WTC11 (cell line): ENCODE data around the gene DHCR7. TPM values are rescaled to one million over a fixed set of nuclear protein-coding genes. Genes with fewer than 3 reads are reported as not detected.

ENCODE experiments used
- ATAC-seq: fragments of 200-7000 bp; cut with Tn5 transposase; 2 replicates; pipeline ENCODE4 v1.10.0; 2021; ENCODE audit warnings: mild to moderate bottlenecking, moderate library complexity
- CTCF ChIA-PET: fragments of 300-600 bp; sonication (Branson Sonifier 250); formaldehyde crosslinking; loops from one replicate; lab custom pipeline; 2021; ENCODE audit warnings: antibody characterized with exemption; lab: Charles Lee
- POLR2A ChIA-PET: fragments of 350-600 bp; sonication (Branson Sonifier 250); formaldehyde crosslinking; loops from one replicate; lab custom pipeline; 2021; ENCODE audit warnings: antibody characterized with exemption; lab: Charles Lee
- DNase-seq: peaks from one replicate; pipeline ENCODE4 v3.0.0; 2021; ENCODE audit warnings: low spot score
- H3K27ac Mint-ChIP-seq: 2 replicates; pipeline ENCODE4 v1.8.0; 2021; ENCODE audit warnings: mixed read lengths
- H3K27me3 Mint-ChIP-seq: 2 replicates; pipeline ENCODE4 v1.8.0; 2021; ENCODE audit warnings: low read depth, mild to moderate bottlenecking, moderate library complexity, mixed read lengths
- H3K36me3 Mint-ChIP-seq: 2 replicates; pipeline ENCODE4 v1.8.0; 2021; ENCODE audit warnings: mixed read lengths
- H3K4me1 Mint-ChIP-seq: 2 replicates; pipeline ENCODE4 v1.8.0; 2022; ENCODE audit warnings: mixed read lengths
- H3K4me3 Mint-ChIP-seq: 2 replicates; pipeline ENCODE4 v1.8.0; 2021; ENCODE audit warnings: mild to moderate bottlenecking, moderate library complexity, mixed read lengths
- H3K9me3 Mint-ChIP-seq: 2 replicates; pipeline ENCODE4 v1.8.0; 2021; ENCODE audit warnings: mixed read lengths
- ATF1 ChIP-seq: sonication (generic); formaldehyde crosslinking; IDR thresholded peaks from 2 replicates; pipeline ENCODE4 v1.8.1; 2023; ENCODE audit warnings: mild to moderate bottlenecking, moderate library complexity, missing genetic modification reagents
- ATF3 ChIP-seq: sonication (generic); formaldehyde crosslinking; conservative IDR thresholded peaks from 2 replicates; pipeline ENCODE4 v1.8.1; 2022; ENCODE audit warnings: mild to moderate bottlenecking, missing genetic modification reagents
- CBFB ChIP-seq: sonication (generic); formaldehyde crosslinking; IDR thresholded peaks from 2 replicates; pipeline ENCODE4 v1.8.1; 2022; ENCODE audit warnings: mild to moderate bottlenecking, low read depth, missing genetic modification reagents
- CREM ChIP-seq: sonication (generic); formaldehyde crosslinking; IDR thresholded peaks from 2 replicates; pipeline ENCODE4 v1.8.1; 2022; ENCODE audit warnings: mild to moderate bottlenecking, missing genetic modification reagents, moderate library complexity
- E2F1 ChIP-seq: sonication (generic); formaldehyde crosslinking; IDR thresholded peaks from 2 replicates; pipeline ENCODE4 v1.8.0; 2022; ENCODE audit warnings: mild to moderate bottlenecking, missing genetic modification reagents
- GRHL2 ChIP-seq: fragments of 250-450 bp; sonication (Bioruptor Pico); IDR thresholded peaks from 2 replicates; pipeline ENCODE4 v1.8.0; 2022; ENCODE audit warnings: mild to moderate bottlenecking, moderate library complexity; ENCODE audit not compliant: insufficient replicate concordance, severe bottlenecking
- GTF2I ChIP-seq: fragments of 250-450 bp; sonication (Bioruptor Pico); conservative IDR thresholded peaks from 2 replicates; pipeline ENCODE4 v1.4.0; 2021; ENCODE audit warnings: mild to moderate bottlenecking
- IRF1 ChIP-seq: sonication (generic); formaldehyde crosslinking; IDR thresholded peaks from 2 replicates; pipeline ENCODE4 v1.8.0; 2023; ENCODE audit warnings: missing genetic modification reagents
- JUN ChIP-seq: sonication (generic); formaldehyde crosslinking; IDR thresholded peaks from 2 replicates; pipeline ENCODE4 v1.8.0; 2023; ENCODE audit warnings: mild to moderate bottlenecking, missing genetic modification reagents
- MXD4 ChIP-seq: fragments of 250-450 bp; sonication (Bioruptor Pico); IDR thresholded peaks from 2 replicates; pipeline ENCODE4 v1.8.0; 2021; ENCODE audit warnings: mild to moderate bottlenecking, moderate library complexity, borderline replicate concordance
- OVOL2 ChIP-seq: fragments of 250-450 bp; sonication (Bioruptor Pico); IDR thresholded peaks from 2 replicates; pipeline ENCODE4 v1.9.0; 2021; ENCODE audit warnings: mild to moderate bottlenecking, borderline replicate concordance
- PRDM15 ChIP-seq: sonication (generic); formaldehyde crosslinking; IDR thresholded peaks from 2 replicates; pipeline ENCODE4 v1.8.0; 2022; ENCODE audit warnings: missing genetic modification reagents
- RORB ChIP-seq: fragments of 250-450 bp; sonication (Bioruptor Pico); IDR thresholded peaks from 2 replicates; pipeline ENCODE4 v1.9.0; 2021; ENCODE audit warnings: mild to moderate bottlenecking
- STAT6 ChIP-seq: sonication (generic); formaldehyde crosslinking; conservative IDR thresholded peaks from 2 replicates; pipeline ENCODE4 v1.8.1; 2023; ENCODE audit warnings: mild to moderate bottlenecking, low read depth, missing genetic modification reagents, moderate library complexity
- TEAD1 ChIP-seq: sonication (generic); formaldehyde crosslinking; IDR thresholded peaks from 2 replicates; pipeline ENCODE4 v1.8.0; 2022; ENCODE audit warnings: mild to moderate bottlenecking, missing genetic modification reagents
- ZMAT4 ChIP-seq: fragments of 250-450 bp; sonication (Bioruptor Pico); IDR thresholded peaks from 2 replicates; pipeline ENCODE4 v1.9.0; 2021; ENCODE audit warnings: mild to moderate bottlenecking
- ZNF219 ChIP-seq: sonication (generic); formaldehyde crosslinking; IDR thresholded peaks from 2 replicates; pipeline ENCODE4 v1.8.0; 2023; ENCODE audit warnings: missing genetic modification reagents, mild to moderate bottlenecking, borderline replicate concordance
- ZNF425 ChIP-seq: fragments of 250-450 bp; sonication (Bioruptor Pico); conservative IDR thresholded peaks from 2 replicates; pipeline ENCODE4 v1.9.0; 2021; ENCODE audit warnings: mild to moderate bottlenecking
- total RNA-seq: library from RNA; stranded (reverse); gene quantifications from 3 replicates; pipeline ENCODE4 v1.2.3, GENCODE V29; 2021

Gene DHCR7
- total RNA-seq, 1 experiment from 2014 or later: 104 TPM

GRCh38 chr11:71450939-71451338 is 2.7 kb upstream of the DHCR7 start (continued):
- no peak for TF ChIP-seq PRDM15

- POLR2A ChIA-PET: no interaction called here
- Mint-ChIP-seq H3K27me3 (no peaks in the 10 kb centered on the region), H3K4me1 (peaks cover 53% of the 10 kb centered on the region), H3K4me3 (peak overlapping the region; percentile 36), H3K9me3 (peaks cover 7% of the 10 kb centered on the region), H3K27ac (0 out of 2 replicates have a peak overlapping the region, but pooled peaks have one; percentile 69), H3K36me3 (peaks cover 24% of the 10 kb centered on the region)
- CTCF ChIA-PET: interaction anchor here (3.5 kb wide), 1 partner anchor 113 kb away, joined by 25 read pairs; no protein-coding TSS in a partner anchor
- ATAC-seq (no peak), DNase-seq (no peak)
- TF ChIP-seq OVOL2 (CRISPR knock-in tag) (no peak), ZMAT4 (CRISPR knock-in tag) (no peak), GTF2I (CRISPR knock-in tag) (no peak)
Observed at GRCh38 chr11:71450507-71450906, 2.3 kb upstream of the DHCR7 start.

GRCh38 chr11:71449596-71449995 is 1.4 kb upstream of the DHCR7 start:
- peaks cover 25% of the 10 kb centered on the region for H3K36me3 Mint-ChIP-seq
- POLR2A ChIA-PET: no interaction called here
- H3K4me1 Mint-ChIP-seq: peaks cover 53% of the 10 kb centered on the region
- no peak for ATAC-seq
- no peaks in the 10 kb centered on the region for H3K27me3 Mint-ChIP-seq
- no peak for DNase-seq
- peak overlapping the region; percentile 59; the same call in 1 of the 2 replicates for H3K27ac Mint-ChIP-seq
- peaks cover 7% of the 10 kb centered on the region for H3K9me3 Mint-ChIP-seq
- CTCF ChIA-PET: interaction anchor here (0.6 to 3.5 kb wide), 3 partner anchors 114 to 287 kb away, joined by 5 to 25 read pairs (median 10); no protein-coding TSS in a partner anchor
- no peak for TF ChIP-seq GTF2I (CRISPR knock-in tag)
- no peak for TF ChIP-seq TEAD1 (CRISPR knock-in tag)
- no peak for TF ChIP-seq STAT6 (CRISPR knock-in tag)
- no peak for TF ChIP-seq ZNF219 (CRISPR knock-in tag)
- TF ChIP-seq ATF3 (CRISPR knock-in tag): no peak
- no peak for TF ChIP-seq E2F1 (CRISPR knock-in tag)
- TF ChIP-seq CBFB: no peak
- TF ChIP-seq RORB (CRISPR knock-in tag): no peak
- TF ChIP-seq MXD4 (CRISPR knock-in tag): no peak
- no peak for TF ChIP-seq CREM (CRISPR knock-in tag)
- no peak for TF ChIP-seq IRF1 (CRISPR knock-in tag)
- no peak for TF ChIP-seq ZNF425 (CRISPR knock-in tag)
- no peak for TF ChIP-seq ZMAT4 (CRISPR knock-in tag)
- TF ChIP-seq GRHL2: no peak
- no peak for TF ChIP-seq JUN
- TF ChIP-seq ATF1 (CRISPR knock-in tag): no peak
- peak overlapping the region; percentile 90 for H3K4me3 Mint-ChIP-seq
